NCI-H1436 treated with DMSO at 0.1 percent for 48 hours (cell line): Measurements from ENCODE around the gene NLRP8.
"Not testable (repeated sequence)": the region's sequence is repeated elsewhere in the genome, so short reads cannot be mapped to it uniquely, and the experiment has no call there.

Source experiments
- DNase-seq: peaks from one replicate; lab custom pipeline; 2025; lab: John Stamatoyannopoulos, UW

The NLRP8 gene

GRCh38 chr19:55947532-55947931, at the start of gene NLRP8:
NLRP8 (plus strand) TSS chr19:55947832.
- DNase-seq, result no peak

DNA sequence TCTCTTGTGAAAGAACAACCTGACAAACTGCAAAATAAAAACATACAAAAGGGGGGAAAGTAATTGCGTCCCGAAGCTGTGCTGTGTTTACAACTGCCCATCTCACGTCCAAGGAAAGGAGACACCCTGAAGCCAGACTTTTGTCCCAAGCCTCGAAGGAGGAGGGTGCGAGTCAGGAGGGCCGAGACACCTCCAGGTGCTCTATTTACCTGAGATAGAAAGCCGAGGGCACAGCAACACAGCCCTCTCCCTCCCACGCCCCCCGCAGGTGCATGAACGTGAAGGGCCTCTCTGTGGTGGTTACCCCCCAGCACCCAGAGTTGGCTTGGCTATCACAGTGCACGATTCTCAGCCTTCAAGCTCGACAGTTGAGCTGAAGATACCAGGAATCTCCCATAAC, 48.7 kb upstream of the NLRP8 start:
- no peak for DNase-seq

DNA sequence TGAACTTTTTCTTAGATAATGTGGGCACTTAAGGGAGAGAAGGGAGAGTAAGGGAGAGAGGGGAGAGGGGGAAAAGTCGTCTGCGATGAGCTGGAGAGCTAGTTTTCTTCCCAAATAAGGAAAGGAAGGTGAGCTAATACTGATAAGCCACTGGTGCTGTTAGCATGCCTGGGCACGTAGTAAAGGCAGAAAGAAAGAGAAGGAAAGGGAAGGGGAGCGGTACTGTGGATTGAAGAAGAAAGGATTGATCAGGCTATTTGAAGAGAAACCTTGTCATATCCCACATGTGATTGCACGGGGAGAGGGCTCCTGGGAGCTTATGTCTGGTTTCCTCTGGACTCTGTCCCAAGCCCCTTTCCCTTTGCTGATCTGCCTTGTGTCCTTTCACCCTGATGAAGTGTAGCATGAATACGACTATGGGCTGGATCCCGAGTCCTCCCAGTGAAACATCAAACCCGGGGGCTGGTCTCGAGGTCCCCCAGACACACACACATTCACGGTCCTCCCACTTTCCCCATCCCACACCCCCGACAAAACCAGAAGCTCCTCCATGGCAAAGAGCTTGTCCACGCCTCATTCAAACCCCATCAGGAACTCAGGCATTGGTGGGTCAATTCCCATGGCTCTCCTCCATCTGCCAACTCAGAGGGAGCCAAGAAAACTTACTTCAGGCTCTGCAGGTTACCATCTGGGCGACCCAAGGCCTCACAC, 46.1 kb upstream of the NLRP8 start:
- DNase-seq, result no peak

GRCh38 chr19:55902080-55902751, 45.4 kb upstream of the NLRP8 start:
- no peak for DNase-seq

- DNase-seq, result no peak
Observed at GRCh38 chr19:55907286-55907685, 40.3 kb upstream of the NLRP8 start.

GRCh38 chr19:55907746-55908145, 39.9 kb upstream of the NLRP8 start:
- DNase-seq, result no peak

- no peak for DNase-seq
Observed at GRCh38 chr19:55909801-55910200, 37.8 kb upstream of the NLRP8 start.

- DNase-seq, result no peak
Observed at GRCh38 chr19:55912916-55913315, 34.7 kb upstream of the NLRP8 start.

DNA sequence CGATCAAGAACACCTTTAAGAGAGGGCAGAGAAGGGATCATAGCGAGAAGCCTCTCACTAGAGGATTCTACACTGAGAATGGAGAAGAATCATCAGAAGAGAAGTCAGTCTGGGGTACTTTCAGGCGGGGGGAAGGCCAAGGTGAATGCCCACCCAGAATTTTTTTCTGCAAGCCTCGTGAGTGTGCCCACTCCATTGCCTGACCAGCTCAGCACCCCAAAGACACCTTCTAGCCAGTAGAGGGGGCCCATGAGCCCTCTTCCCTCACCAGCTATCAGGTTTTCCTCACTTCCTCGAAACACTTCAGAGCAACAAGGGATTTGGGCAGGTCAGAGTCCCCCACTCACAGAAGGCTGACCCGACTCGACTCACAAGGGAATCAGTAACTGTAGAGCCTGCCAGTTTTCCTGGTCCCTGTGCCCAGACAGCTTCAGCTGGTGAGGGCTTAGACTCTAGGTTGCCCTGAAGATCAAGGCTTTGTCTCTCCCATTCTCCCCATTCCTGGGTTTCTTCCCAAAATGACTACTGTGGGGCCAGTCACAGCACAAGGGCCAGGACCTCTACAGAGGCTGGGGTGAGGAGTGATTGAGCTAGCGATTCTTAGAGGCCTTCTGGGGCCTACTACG, 33.9 kb upstream of the NLRP8 start:
- no peak for DNase-seq

DNA sequence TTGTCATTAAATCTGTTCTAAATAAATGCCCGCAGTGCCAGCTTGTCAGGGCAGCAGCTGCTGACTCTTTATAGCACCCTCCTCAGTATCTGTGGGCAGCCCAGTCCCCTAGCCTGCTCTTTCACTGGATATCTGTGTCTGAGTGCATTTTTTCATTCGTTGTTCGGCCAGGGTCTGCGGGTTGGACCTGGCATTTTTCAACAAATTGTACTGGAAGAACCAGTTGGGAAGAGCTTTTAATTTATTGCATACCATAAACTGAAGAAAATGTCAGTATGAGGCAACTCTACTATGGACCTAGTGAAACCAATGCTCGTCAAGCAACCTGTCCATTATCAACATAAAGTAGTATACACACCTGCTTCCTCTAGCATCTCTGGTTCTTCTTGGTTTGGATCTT, 24.1 kb upstream of the NLRP8 start:
- DNase-seq, result no peak

- no peak for DNase-seq
Observed at GRCh38 chr19:55927991-55928390, 19.6 kb upstream of the NLRP8 start.

DNA sequence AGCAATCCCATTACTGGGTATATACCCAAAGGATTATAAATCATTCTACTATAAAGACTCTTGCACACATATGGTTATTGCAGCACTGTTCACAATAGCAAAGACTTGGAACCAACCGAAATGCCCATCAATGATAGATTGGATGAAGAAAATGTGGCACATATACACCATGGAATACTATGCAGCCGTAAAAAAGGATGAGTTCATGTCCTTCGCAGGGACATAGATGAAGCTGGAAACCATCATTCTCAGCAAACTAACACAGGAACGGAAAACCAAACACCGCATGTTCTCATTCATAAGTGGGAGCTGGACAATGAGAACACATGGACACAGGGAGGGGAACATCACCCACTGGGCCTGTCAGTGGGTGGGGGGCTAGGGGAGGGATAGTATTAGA, 18.4 kb upstream of the NLRP8 start:
- DNase-seq, result not testable (repeated sequence)

- DNase-seq, result no peak
Observed at GRCh38 chr19:55930996-55931515, 16.6 kb upstream of the NLRP8 start.

DNA sequence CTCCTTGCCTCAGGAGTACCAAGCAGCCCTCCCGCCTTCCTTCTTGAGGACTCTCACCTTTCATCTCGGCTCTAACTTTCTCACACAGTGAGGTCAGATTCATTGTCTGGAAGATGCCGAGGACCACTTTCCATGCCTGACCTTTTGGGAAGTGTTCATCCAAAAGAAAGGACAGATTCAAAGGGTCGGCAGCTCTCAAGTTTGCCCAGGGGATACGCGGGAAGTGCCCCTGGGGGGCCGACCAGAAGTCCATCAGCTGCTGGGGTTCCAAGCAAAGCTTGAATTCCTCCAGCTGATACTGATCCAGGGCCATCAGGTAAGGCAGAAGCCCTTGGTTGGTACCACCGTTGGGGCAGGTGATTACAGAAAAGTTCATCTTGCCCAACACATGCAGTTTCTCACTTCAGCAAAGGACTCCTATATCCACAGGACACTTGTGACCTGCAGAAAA, 15.7 kb upstream of the NLRP8 start, which contains the start of gene NLRP13:
TSS of gene NLRP13 (minus strand) at position 401 of the 451 bp plus-strand sequence. CDS start at position 376, 25 bp downstream.
- no peak for DNase-seq

GRCh38 chr19:55935206-55935605, 12.4 kb upstream of the NLRP8 start:
- no peak for DNase-seq

- DNase-seq, result no peak
Observed at GRCh38 chr19:55939206-55939605, 8.4 kb upstream of the NLRP8 start.

- DNase-seq, result no peak
Observed at GRCh38 chr19:55940306-55940705, 7.3 kb upstream of the NLRP8 start.

DNA sequence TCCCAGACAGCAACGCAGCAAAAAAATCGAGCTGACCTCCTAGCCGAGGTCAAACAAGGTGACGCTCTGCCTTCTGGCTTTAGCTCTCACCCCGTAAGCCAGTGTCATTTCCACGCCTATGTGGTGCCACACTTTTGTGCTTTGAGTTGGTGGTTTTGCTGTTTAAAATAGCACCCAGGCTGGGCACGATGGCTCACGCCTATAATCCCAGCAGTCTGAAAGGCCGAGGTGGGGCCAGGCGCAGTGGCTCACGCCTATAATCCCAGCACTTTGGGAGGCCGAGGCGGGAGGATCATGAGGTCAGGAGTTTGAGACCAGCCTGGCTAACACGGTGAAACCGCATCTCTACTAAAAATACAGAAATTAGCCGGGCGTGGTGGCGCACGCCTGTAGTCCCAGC, 2.9 kb downstream of the NLRP8 start:
- DNase-seq, result not testable (repeated sequence)

DNA sequence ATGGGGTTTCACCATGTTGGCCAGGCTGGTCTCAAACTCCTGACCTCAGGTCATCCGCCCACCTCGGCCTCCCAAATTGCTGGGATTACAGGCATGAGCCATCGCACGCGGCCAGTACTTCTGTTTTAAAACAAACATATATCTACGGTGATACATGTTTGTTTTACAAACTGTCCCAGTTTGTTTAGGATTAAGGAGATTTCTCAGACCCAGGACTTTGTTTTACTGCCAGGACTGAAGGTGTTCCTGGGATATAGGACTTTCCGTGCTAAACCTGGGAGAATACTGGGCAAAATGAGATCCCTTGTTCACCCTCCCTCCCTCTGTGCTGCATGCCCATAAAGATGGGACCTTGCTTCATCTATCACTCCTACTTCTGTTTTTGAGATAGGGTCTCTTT, 8.8 kb downstream of the NLRP8 start:
- DNase-seq, result no peak

- no peak for DNase-seq
Observed at GRCh38 chr19:55958356-55958755, 10.7 kb downstream of the NLRP8 start.

DNA sequence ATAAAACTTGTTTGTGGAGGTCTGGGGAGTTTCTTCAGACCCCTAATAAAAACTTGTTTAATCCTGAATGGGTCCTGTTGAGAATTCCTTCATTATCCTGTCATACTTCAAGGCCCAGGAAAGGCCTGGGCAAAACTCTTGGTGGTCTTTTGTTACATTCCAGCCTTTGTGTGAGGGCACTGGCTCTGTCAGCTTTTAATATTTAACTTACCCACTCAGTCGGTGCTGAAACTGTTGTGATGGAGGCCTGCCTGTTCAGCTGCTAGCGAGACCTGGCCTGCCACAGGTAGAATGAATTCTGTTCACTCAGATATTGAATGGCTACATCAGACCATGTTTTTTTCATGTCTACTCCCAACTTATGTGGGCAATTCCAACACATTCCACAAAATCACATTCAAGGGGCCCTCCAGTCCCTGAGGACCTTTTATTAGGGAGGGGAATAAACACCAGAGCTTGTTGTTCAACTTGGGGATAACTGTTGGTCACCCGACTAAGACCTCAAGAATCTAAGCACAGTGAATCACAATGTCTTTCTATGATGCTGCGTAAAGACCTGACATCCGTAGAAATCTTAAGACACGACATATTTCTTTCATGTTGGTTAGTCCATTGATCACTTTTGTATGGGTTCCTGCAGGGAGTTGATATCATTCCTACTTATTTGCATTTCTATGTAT, 12.5 kb downstream of the NLRP8 start:
- DNase-seq, result no peak

DNA sequence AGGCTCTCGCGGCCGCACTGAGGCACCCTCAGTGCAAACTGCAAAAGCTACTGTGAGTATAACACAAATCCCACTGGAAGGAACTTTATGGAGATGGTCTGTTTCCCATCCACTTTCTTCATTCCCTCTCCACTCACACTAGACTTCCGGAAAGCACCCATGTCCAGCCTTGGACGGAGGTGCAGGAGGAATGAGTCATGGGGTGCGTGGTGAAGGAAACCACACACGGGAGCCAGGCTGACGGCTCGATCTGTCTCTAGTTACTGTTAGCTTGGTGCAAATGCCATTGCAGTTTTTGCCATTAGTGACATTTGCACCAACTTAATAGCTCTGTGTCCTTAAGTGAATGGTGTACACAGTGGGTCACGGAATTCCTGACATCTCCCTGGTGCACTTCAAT, 14.6 kb downstream of the NLRP8 start:
- DNase-seq, result no peak
